ENCODE data around the gene DGCR2.
"Not testable (repeated sequence)": the region's sequence is repeated elsewhere in the genome, so short reads cannot be mapped to it uniquely, and the experiment has no call there.

Gene DGCR2

GRCh38 chr22:19036523-19037273 is 85.5 kb downstream of the DGCR2 start:
- TF ChIP-seq CTCF (IDR thresholded peaks at IDR 0.05; ENCODE audit: control extremely low read depth, extremely low read depth, low read depth, missing control alignments): no peak
- peak; percentile 14 for DNase-seq (ENCODE audit: extremely low spot score)
- ChIA-PET CTCF (interaction anchor here (1.4 kb wide), 1 partner anchor 22 kb away, joined by 3 read pairs; no protein-coding TSS in a partner anchor), POLR2A (no interaction called here)

GRCh38 chr22:19036229-19036522 is 86.0 kb downstream of the DGCR2 start:
- no peak for TF ChIP-seq CTCF (IDR thresholded peaks at IDR 0.05; ENCODE audit: control extremely low read depth, extremely low read depth, low read depth, missing control alignments)
- ChIA-PET POLR2A (no interaction called here), CTCF (interaction anchor here (1.4 kb wide), 1 partner anchor 22 kb away, joined by 3 read pairs; no protein-coding TSS in a partner anchor)
- DNase-seq (ENCODE audit: extremely low spot score): no peak

- no peak for DNase-seq (ENCODE audit: extremely low spot score)
- TF ChIP-seq CTCF (IDR thresholded peaks at IDR 0.05; ENCODE audit: control extremely low read depth, extremely low read depth, low read depth, missing control alignments): no peak
- ChIA-PET CTCF (interaction anchor here (1.4 kb wide), 1 partner anchor 21 kb away, joined by 3 read pairs; no protein-coding TSS in a partner anchor), POLR2A (no interaction called here)
These were observed 86.6 kb downstream of the DGCR2 start for GRCh38 chr22:19035474-19036228.

- CTCF ChIA-PET; POLR2A ChIA-PET; DNase-seq (ENCODE audit: extremely low spot score): not testable (repeated sequence)
These were observed 87.1 kb downstream of the DGCR2 start for GRCh38 chr22:19035126-19035473.

GRCh38 chr22:19034724-19035120 is 87.5 kb downstream of the DGCR2 start:
- POLR2A ChIA-PET; CTCF ChIA-PET; DNase-seq (ENCODE audit: extremely low spot score): not testable (repeated sequence)

- POLR2A ChIA-PET; CTCF ChIA-PET; DNase-seq (ENCODE audit: extremely low spot score): not testable (repeated sequence)
These were observed 88.0 kb downstream of the DGCR2 start for GRCh38 chr22:19034031-19034723.

- POLR2A ChIA-PET; CTCF ChIA-PET; DNase-seq (ENCODE audit: extremely low spot score): not testable (repeated sequence)
These were observed 88.7 kb downstream of the DGCR2 start for GRCh38 chr22:19033568-19033905.

- CTCF ChIA-PET; POLR2A ChIA-PET; DNase-seq (ENCODE audit: extremely low spot score): not testable (repeated sequence)
These were observed 89.2 kb downstream of the DGCR2 start for GRCh38 chr22:19032898-19033567.

- DNase-seq (ENCODE audit: extremely low spot score); POLR2A ChIA-PET; CTCF ChIA-PET: not testable (repeated sequence)
These were observed 89.9 kb downstream of the DGCR2 start for GRCh38 chr22:19032156-19032785.

- CTCF ChIA-PET; DNase-seq (ENCODE audit: extremely low spot score); POLR2A ChIA-PET: not testable (repeated sequence)
These were observed 91.3 kb downstream of the DGCR2 start for GRCh38 chr22:19030889-19031252.

- POLR2A ChIA-PET; CTCF ChIA-PET; DNase-seq (ENCODE audit: extremely low spot score): not testable (repeated sequence)
These were observed 91.9 kb downstream of the DGCR2 start for GRCh38 chr22:19030226-19030888.

GRCh38 chr22:19029113-19030103 is 92.8 kb downstream of the DGCR2 start:
- CTCF ChIA-PET; POLR2A ChIA-PET; DNase-seq (ENCODE audit: extremely low spot score): not testable (repeated sequence)
